Neural crest cell (in vitro differentiated cells): ENCODE data around the gene RAB3IL1. TPM values are rescaled to one million over a fixed set of nuclear protein-coding genes. Genes with fewer than 3 reads are reported as not detected.

ENCODE experiments used
- DNase-seq: peaks from one replicate; pipeline ENCODE4 v3.0.0; 2021; ENCODE audit warnings: low read depth, mixed read lengths, low spot score
- H3K27ac Mint-ChIP-seq: one replicate; pipeline ENCODE4 v1.8.0; 2021; ENCODE audit warnings: mild to moderate bottlenecking, mixed read lengths; ENCODE audit not compliant: unreplicated experiment
- H3K27me3 Mint-ChIP-seq: 2 replicates; pipeline ENCODE4 v1.8.0; 2021; ENCODE audit warnings: low read depth, mild to moderate bottlenecking, mixed read lengths
- H3K36me3 Mint-ChIP-seq: 2 replicates; pipeline ENCODE4 v1.8.0; 2021; ENCODE audit warnings: low read depth, mild to moderate bottlenecking, mixed read lengths
- H3K4me1 Mint-ChIP-seq: 2 replicates; pipeline ENCODE4 v1.8.0; 2021; ENCODE audit warnings: mixed read lengths
- H3K4me3 Mint-ChIP-seq: one replicate; pipeline ENCODE4 v1.8.0; 2021; ENCODE audit warnings: mild to moderate bottlenecking, mixed read lengths
- H3K9me3 Mint-ChIP-seq: 2 replicates; pipeline ENCODE4 v1.8.0; 2021; ENCODE audit warnings: mixed read lengths
- total RNA-seq: library from RNA; stranded (reverse); gene quantifications from 2 replicates; pipeline ENCODE4 v1.2.1, GENCODE V29; 2021
- TF ChIP-seq, protein P1 (sequence below): fragments of 200-600 bp; sonication (generic); conservative IDR thresholded peaks from 2 replicates; pipeline ENCODE4 v1.5.0; 2021; ENCODE audit warnings: antibody characterized with exemption, mild to moderate bottlenecking

RAB3IL1 gene
- total RNA-seq, 1 donor from 2014 or later: 3.4 TPM

DNA sequence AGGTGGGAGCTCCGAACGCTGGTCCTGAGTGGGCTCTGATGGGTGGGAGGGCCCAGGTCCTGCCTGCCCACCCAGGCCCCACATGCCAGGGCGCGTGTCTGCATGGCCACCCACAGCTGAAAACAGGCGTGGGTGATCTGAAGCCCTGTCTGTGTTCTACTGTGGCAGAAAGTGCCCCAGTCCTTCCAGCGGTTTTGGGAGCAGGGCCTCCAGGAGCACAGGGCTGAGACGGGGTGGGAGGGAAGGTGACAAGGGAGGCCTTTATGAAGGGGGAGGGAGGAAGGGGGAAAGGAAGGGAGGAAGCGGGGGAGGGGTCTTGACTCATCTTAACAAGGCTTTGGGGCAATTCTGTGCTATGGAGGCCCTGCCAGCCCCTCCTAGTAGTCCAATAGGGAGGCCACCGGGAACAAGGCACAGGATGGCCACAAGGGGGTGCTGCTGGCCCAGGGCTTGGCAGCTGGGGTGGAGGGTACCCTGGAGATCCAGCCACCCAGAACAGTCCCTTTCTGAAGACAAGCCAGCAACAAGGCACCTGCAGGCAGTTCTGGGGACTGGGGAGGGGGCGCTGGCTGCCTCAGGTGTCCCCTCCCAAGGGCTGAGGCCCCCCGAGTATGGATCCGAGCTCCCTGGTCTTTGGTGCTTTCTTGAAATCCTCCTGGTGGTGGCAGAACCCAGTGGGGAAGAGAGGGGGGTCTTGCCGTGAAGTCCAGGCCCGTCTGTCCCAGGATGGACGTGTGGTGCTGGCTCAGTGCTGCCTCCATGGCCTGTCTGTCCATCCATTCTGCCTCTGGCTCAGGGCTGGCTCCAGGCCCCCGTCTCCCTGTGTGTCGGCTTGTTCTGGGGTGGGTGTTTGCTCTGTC lies 19.7 kb downstream of the RAB3IL1 start:
- Mint-ChIP-seq H3K36me3 (no peaks in the 10 kb centered on the region), H3K27ac (no peak overlapping the region), H3K4me1 (no peaks in the 10 kb centered on the region), H3K4me3 (peak overlapping the region; percentile 19), H3K27me3 (peaks cover 3% of the 10 kb centered on the region), H3K9me3 (no peaks in the 10 kb centered on the region)
- DNase-seq: peak; percentile 92
- TF ChIP-seq, protein P1, sequence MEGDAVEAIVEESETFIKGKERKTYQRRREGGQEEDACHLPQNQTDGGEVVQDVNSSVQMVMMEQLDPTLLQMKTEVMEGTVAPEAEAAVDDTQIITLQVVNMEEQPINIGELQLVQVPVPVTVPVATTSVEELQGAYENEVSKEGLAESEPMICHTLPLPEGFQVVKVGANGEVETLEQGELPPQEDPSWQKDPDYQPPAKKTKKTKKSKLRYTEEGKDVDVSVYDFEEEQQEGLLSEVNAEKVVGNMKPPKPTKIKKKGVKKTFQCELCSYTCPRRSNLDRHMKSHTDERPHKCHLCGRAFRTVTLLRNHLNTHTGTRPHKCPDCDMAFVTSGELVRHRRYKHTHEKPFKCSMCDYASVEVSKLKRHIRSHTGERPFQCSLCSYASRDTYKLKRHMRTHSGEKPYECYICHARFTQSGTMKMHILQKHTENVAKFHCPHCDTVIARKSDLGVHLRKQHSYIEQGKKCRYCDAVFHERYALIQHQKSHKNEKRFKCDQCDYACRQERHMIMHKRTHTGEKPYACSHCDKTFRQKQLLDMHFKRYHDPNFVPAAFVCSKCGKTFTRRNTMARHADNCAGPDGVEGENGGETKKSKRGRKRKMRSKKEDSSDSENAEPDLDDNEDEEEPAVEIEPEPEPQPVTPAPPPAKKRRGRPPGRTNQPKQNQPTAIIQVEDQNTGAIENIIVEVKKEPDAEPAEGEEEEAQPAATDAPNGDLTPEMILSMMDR: peak; percentile 88

DNA sequence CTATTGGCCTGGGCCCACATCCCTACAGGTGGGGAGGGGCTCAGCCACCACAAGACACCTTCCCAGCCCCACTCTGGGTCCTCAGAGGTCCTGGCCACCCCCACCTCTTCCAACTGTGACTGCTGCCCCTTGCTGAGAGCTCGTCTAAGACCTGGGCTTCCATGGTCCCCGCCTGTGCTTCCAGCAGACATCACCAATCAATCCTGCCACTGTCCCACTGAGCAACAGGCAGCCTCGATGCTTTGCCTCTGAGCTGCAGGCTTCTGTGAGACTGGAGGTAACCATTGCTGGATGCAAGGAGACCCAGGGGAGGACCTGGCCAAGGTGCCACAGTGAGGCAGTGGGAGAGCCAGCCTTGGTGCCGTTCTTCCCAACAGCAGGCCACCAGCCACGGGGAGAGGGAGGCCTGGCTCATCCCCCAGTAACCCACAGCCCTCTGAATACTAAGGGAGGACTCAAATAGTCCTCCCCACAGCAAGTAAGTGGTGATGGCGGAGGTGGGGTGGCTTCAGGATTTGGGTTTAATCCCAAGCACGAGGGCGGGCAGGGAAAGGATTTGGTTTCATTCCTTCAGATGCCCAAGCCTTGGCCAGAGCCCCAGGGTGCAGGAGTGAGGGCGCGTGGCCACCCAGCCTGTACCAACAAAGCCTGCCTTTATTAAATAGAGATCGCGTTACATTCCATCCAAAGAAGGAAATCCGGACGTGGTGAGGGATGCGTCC lies 20.5 kb downstream of the RAB3IL1 start:
- Mint-ChIP-seq H3K4me1 (no peaks in the 10 kb centered on the region), H3K27me3 (peaks cover 8% of the 10 kb centered on the region), H3K9me3 (no peaks in the 10 kb centered on the region), H3K27ac (no peak overlapping the region), H3K4me3 (no peak overlapping the region), H3K36me3 (no peaks in the 10 kb centered on the region)
- DNase-seq: no peak
- TF ChIP-seq, protein P1: no peak

DNA sequence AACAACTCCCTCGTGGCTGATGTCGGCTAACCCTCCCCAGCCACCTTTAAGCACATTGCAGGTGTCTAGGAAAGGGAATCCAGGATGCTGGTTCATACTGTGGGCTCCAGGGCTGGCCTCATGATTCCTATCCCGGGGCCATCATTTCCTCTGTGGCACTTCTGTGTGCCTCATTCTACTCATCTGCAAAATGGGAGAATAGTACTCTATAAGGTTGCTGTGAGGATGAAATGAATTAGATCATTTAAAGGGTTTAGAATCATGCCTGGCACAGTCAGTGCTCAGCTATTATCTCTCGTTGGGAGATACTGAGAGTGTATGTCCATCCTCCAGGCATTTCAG lies 21.7 kb downstream of the RAB3IL1 start:
- Mint-ChIP-seq H3K4me1 (no peaks in the 10 kb centered on the region), H3K27ac (no peak overlapping the region), H3K9me3 (no peaks in the 10 kb centered on the region), H3K36me3 (no peaks in the 10 kb centered on the region), H3K4me3 (no peak overlapping the region), H3K27me3 (peaks cover 10% of the 10 kb centered on the region)
- no peak for DNase-seq
- TF ChIP-seq, protein P1: no peak

DNA sequence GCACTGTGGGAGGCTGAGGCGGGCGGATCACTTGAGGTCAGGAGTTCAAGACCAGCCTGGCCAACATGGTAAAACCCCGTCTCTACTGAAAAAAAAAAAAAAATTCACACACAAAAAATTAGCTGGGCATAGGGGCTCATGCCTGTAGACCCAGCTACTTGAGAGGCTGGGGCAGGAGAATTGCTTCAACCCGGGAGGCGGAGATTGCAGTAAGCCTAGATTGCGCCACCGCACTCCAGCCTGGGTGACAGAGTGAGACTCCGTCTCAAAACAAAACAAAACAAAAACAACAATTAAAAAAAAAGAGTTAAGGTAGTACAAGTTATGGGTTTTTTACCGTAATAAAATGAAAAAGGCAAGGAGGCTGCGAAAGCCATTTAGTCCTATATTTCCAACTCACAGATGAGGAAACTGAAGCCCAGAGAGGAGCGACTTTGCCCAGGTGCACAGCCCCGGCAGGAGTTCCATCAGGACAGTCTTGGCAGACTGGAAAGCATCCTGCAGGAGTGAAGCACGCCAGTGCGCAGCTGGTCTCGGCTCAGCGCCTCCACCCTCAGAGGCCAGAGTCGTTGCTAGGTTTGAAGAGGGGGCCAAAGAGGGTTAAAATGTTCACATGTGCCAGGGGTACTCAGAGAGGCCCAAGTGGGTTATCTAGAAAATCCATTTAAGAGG lies 22.2 kb downstream of the RAB3IL1 start:
- peaks cover 10% of the 10 kb centered on the region for H3K27me3 Mint-ChIP-seq
- H3K27ac Mint-ChIP-seq: no peak overlapping the region
- no peak overlapping the region for H3K4me3 Mint-ChIP-seq
- no peaks in the 10 kb centered on the region for H3K4me1 Mint-ChIP-seq
- no peak for DNase-seq
- TF ChIP-seq, protein P1: no peak
- no peaks in the 10 kb centered on the region for H3K36me3 Mint-ChIP-seq
- H3K9me3 Mint-ChIP-seq: no peaks in the 10 kb centered on the region

DNA sequence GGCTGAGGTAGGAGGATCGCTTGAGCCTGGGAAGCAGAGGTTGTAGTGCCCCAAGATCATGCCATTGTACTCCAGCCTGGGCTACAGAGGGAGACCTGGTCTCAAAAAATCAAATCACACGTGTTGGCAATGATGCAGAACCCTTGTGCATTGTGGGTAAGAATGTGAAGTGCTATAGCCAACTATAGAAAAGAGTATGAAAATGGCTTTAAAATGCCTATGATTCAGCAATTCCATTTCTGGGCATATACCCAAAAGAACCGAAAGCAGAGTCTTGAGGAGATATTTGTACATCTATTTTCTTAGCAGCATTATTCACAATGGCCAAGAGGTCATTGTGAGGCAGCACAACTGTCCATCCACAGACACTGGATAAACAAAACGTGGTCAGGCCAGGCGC lies 23.4 kb downstream of the RAB3IL1 start:
- no peaks in the 10 kb centered on the region for H3K4me1 Mint-ChIP-seq
- H3K36me3 Mint-ChIP-seq: no peaks in the 10 kb centered on the region
- DNase-seq: no peak
- H3K27ac Mint-ChIP-seq: no peak overlapping the region
- no peaks in the 10 kb centered on the region for H3K9me3 Mint-ChIP-seq
- peaks cover 10% of the 10 kb centered on the region for H3K27me3 Mint-ChIP-seq
- TF ChIP-seq, protein P1: no peak
- no peak overlapping the region for H3K4me3 Mint-ChIP-seq
